ENCODE measurements around the gene FADS2. TPM values are rescaled to one million over a fixed set of nuclear protein-coding genes. Genes with fewer than 3 reads are reported as not detected.
"Not testable (repeated sequence)": the region's sequence is repeated elsewhere in the genome, so short reads cannot be mapped to it uniquely, and the experiment has no call there.

The FADS2 gene
- total RNA-seq, 2 experiments from 2014 or later = 0.08 to 0.33 TPM

DNA sequence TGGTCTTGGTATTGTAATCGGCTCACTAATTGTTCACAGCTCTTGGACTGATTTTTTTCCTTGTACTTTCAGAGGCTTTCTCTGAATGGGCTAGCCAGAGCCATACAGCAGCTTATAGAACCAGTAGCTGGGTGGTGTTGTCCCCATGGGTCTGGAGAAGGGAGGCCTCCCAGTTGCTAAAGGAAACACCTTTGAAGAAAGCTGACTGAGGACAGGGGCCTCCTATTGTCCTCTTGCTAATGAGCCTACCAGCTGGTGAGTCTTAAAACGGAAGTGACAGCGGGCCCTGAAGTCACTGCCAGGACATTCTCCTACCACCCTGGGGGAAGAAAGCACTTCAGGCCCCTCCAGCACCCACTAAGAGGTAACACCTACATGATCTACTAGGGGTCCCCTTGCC, 53.3 kb downstream of the FADS2 start:
- Histone ChIP-seq H3K4me1 (ENCODE audit: insufficient read depth, low read length) (no peaks in the 10 kb centered on the region), H3K9me3 (ENCODE audit: control insufficient read depth in 1 of 2, insufficient read depth in 1 of 2, low read length in 2 of 2) (no peaks in the 10 kb centered on the region), H3K27me3 (ENCODE audit: control insufficient read depth in 1 of 2, insufficient read depth in 2 of 2, low read length in 2 of 2) (no peaks in the 10 kb centered on the region), H3K27ac (ENCODE audit: low read depth in 1 of 2, low read length in 2 of 2) (no peak overlapping the region), H3K36me3 (ENCODE audit: insufficient read depth, low read length) (no peaks in the 10 kb centered on the region), H3K4me3 (ENCODE audit: low read length) (no peak overlapping the region)
- CTCF ChIA-PET = interaction anchor here (1.0 to 1.4 kb wide), 4 partner anchors 11 to 227 kb away, joined by 3 to 4 read pairs (median 3); no protein-coding TSS in a partner anchor
- POLR2A ChIA-PET = no interaction called here
- DNase-seq (no peak), ATAC-seq (ENCODE audit: poor library complexity) (no peak)
- Mint-ChIP-seq H3K4me1 (ENCODE audit: low read depth) (no peaks in the 10 kb centered on the region), H3K4me3 (no peak overlapping the region), H3K9me3 (no peaks in the 10 kb centered on the region), H3K27ac (no peak overlapping the region), H3K36me3 (ENCODE audit: low read depth) (no peaks in the 10 kb centered on the region), H3K27me3 (no peaks in the 10 kb centered on the region)
- intact Hi-C loops (cut with DNase I, micrococcal nuclease) = no loop called here
- TF ChIP-seq, protein P1, sequence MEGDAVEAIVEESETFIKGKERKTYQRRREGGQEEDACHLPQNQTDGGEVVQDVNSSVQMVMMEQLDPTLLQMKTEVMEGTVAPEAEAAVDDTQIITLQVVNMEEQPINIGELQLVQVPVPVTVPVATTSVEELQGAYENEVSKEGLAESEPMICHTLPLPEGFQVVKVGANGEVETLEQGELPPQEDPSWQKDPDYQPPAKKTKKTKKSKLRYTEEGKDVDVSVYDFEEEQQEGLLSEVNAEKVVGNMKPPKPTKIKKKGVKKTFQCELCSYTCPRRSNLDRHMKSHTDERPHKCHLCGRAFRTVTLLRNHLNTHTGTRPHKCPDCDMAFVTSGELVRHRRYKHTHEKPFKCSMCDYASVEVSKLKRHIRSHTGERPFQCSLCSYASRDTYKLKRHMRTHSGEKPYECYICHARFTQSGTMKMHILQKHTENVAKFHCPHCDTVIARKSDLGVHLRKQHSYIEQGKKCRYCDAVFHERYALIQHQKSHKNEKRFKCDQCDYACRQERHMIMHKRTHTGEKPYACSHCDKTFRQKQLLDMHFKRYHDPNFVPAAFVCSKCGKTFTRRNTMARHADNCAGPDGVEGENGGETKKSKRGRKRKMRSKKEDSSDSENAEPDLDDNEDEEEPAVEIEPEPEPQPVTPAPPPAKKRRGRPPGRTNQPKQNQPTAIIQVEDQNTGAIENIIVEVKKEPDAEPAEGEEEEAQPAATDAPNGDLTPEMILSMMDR (IDR thresholded peaks at IDR 0.05) = no peak

- CTCF ChIA-PET = interaction anchor here (1.4 kb wide), 1 partner anchor 226 kb away, joined by 3 read pairs; no protein-coding TSS in a partner anchor
- H3K36me3 ChIP-seq (ENCODE audit: insufficient read depth, low read length); H3K36me3 Mint-ChIP-seq (ENCODE audit: low read depth); POLR2A ChIA-PET; H3K27me3 ChIP-seq (ENCODE audit: control insufficient read depth in 1 of 2, insufficient read depth in 2 of 2, low read length in 2 of 2); H3K27ac ChIP-seq (ENCODE audit: low read depth in 1 of 2, low read length in 2 of 2); DNase-seq; H3K4me1 Mint-ChIP-seq (ENCODE audit: low read depth); H3K9me3 ChIP-seq (ENCODE audit: control insufficient read depth in 1 of 2, insufficient read depth in 1 of 2, low read length in 2 of 2); intact Hi-C loops (cut with DNase I, micrococcal nuclease); H3K9me3 Mint-ChIP-seq; H3K27me3 Mint-ChIP-seq; H3K4me1 ChIP-seq (ENCODE audit: insufficient read depth, low read length); H3K4me3 Mint-ChIP-seq; ATAC-seq (ENCODE audit: poor library complexity); H3K27ac Mint-ChIP-seq; H3K4me3 ChIP-seq (ENCODE audit: low read length): not testable (repeated sequence)
Measured at GRCh38 chr11:61882267-61882666, 54.2 kb downstream of the FADS2 start.

DNA sequence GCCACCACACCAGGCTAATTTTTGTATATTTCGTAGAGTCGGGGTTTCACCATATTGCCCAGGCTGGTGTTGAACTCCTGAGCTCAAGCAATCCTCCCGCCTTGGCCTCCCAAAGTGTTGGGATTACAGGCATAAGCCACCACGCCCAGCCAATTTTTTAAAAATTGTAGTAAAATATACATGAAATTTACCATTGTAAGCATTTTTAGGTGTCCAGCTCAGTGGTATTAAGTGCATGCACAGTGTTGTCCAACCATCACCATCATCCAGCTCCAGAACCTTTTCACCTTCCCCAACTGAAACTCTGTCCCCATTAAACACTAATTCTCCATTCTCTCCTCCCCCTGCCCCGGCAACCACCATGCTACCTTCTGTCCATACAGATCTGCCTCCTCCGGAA, 54.8 kb downstream of the FADS2 start:
- Histone ChIP-seq H3K27ac (ENCODE audit: low read depth in 1 of 2, low read length in 2 of 2) (no peak overlapping the region), H3K9me3 (ENCODE audit: control insufficient read depth in 1 of 2, insufficient read depth in 1 of 2, low read length in 2 of 2) (no peaks in the 10 kb centered on the region), H3K27me3 (ENCODE audit: control insufficient read depth in 1 of 2, insufficient read depth in 2 of 2, low read length in 2 of 2) (peaks cover 0 to 3% of the 10 kb centered on the region in 2 experiments), H3K36me3 (ENCODE audit: insufficient read depth, low read length) (no peaks in the 10 kb centered on the region), H3K4me1 (ENCODE audit: insufficient read depth, low read length) (no peaks in the 10 kb centered on the region), H3K4me3 (ENCODE audit: low read length) (no peak overlapping the region)
- no peaks in the 10 kb centered on the region for H3K36me3 Mint-ChIP-seq (ENCODE audit: low read depth)
- intact Hi-C loops (cut with DNase I, micrococcal nuclease) = no loop called here
- H3K27ac Mint-ChIP-seq = no peak overlapping the region
- TF ChIP-seq, protein P1 (IDR thresholded peaks at IDR 0.05) = no peak
- POLR2A ChIA-PET = no interaction called here
- no peaks in the 10 kb centered on the region for H3K9me3 Mint-ChIP-seq
- H3K27me3 Mint-ChIP-seq = no peaks in the 10 kb centered on the region
- no peaks in the 10 kb centered on the region for H3K4me1 Mint-ChIP-seq (ENCODE audit: low read depth)
- H3K4me3 Mint-ChIP-seq = no peak overlapping the region
- CTCF ChIA-PET = no interaction called here
- no peak for DNase-seq
- ATAC-seq (ENCODE audit: poor library complexity) = no peak

GRCh38 chr11:61883327-61883726, 55.2 kb downstream of the FADS2 start:
- CTCF ChIA-PET = no interaction called here

More at GRCh38 chr11:61883327-61883726, 55.2 kb downstream of the FADS2 start:
- Histone ChIP-seq H3K9me3 (ENCODE audit: control insufficient read depth in 1 of 2, insufficient read depth in 1 of 2, low read length in 2 of 2) (no peaks in the 10 kb centered on the region), H3K4me3 (ENCODE audit: low read length) (no peak overlapping the region), H3K27ac (ENCODE audit: low read depth in 1 of 2, low read length in 2 of 2) (no peak overlapping the region), H3K4me1 (ENCODE audit: insufficient read depth, low read length) (no peaks in the 10 kb centered on the region), H3K36me3 (ENCODE audit: insufficient read depth, low read length) (no peaks in the 10 kb centered on the region), H3K27me3 (ENCODE audit: control insufficient read depth in 1 of 2, insufficient read depth in 2 of 2, low read length in 2 of 2) (peaks cover 0 to 3% of the 10 kb centered on the region in 2 experiments)
- no peaks in the 10 kb centered on the region for H3K27me3 Mint-ChIP-seq
- no peak for ATAC-seq (ENCODE audit: poor library complexity)
- H3K4me1 Mint-ChIP-seq (ENCODE audit: low read depth) = no peaks in the 10 kb centered on the region
- intact Hi-C loops (cut with DNase I, micrococcal nuclease) = no loop called here
- no peaks in the 10 kb centered on the region for H3K36me3 Mint-ChIP-seq (ENCODE audit: low read depth)
- H3K9me3 Mint-ChIP-seq = no peaks in the 10 kb centered on the region
- TF ChIP-seq, protein P1 (IDR thresholded peaks at IDR 0.05) = no peak
- no peak for DNase-seq
- no peak overlapping the region for H3K4me3 Mint-ChIP-seq
- H3K27ac Mint-ChIP-seq = no peak overlapping the region
- POLR2A ChIA-PET = no interaction called here

All from CD4-positive, alpha-beta T cell (primary cell).